HG03139 (cell line): ENCODE measurements around the gene BCL6B.
A peak's percentile ranks its signal among the peaks of the same experiment; 100 is the strongest.

Experiments
- ATAC-seq: cut with Tn5 transposase; IDR thresholded peaks from one replicate; pipeline ENCODE4 v1.9.1; 2021; ENCODE audit not compliant: unreplicated experiment

Gene BCL6B

DNA sequence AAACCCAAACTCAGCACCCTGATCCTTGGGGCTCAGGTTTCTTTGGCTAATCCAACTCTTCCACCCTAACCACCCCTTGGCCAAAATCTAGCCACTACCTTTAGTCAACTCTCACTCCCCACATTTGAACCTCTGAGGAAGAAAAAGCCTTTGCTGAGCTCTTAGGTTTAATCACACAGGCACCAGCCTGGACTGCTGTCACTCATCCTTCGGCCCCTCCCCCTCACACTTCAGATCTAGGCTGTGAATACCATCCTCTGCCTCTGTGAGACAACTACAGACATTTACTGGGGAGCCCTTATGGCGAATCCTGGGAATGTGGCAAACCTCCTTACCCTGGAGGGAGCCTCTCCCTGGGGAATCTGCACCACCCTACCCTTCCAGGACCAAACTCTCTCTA, 15.7 kb upstream of the BCL6B start:
- no peak for ATAC-seq

GRCh38 chr17:7010523-7010922, 12.3 kb upstream of the BCL6B start:
- no peak for ATAC-seq

DNA sequence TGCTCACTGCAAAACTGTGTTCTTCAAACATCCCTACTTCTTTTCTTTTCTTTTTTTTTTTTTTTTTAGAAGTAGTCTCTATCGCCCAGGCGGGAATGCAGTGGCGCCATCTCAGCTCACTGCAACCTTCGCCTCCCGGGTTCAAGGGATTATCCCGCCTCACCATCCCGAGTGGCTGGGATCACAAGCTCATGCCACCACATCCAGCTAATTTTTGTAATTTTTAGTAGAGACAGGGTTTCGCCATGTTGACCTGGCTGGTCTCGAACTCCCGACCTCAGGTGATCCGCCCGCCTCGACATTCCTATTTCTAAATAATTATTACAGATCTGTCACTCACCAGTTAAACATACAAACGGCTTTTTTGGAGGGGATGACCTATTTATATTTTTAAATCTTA, 11.4 kb upstream of the BCL6B start:
- no peak for ATAC-seq

DNA sequence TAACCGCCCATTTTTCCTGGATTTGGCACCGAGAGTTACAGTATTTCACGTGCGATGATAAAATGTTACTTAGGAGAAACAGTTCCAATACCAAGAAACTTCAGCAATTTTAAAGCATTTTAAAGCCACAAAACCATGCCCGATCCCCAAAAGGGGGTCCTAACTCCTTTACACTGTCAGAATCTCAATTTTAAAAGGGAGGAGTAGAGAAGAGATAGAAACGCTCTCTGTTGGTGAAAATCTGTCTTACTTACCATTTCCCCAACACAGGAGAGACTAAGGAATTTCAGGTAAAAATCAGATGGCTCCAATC, 11.0 kb upstream of the BCL6B start:
- ATAC-seq: no peak

- peak; percentile 68 for ATAC-seq
Observed at GRCh38 chr17:7014261-7014994, 8.4 kb upstream of the BCL6B start.

DNA sequence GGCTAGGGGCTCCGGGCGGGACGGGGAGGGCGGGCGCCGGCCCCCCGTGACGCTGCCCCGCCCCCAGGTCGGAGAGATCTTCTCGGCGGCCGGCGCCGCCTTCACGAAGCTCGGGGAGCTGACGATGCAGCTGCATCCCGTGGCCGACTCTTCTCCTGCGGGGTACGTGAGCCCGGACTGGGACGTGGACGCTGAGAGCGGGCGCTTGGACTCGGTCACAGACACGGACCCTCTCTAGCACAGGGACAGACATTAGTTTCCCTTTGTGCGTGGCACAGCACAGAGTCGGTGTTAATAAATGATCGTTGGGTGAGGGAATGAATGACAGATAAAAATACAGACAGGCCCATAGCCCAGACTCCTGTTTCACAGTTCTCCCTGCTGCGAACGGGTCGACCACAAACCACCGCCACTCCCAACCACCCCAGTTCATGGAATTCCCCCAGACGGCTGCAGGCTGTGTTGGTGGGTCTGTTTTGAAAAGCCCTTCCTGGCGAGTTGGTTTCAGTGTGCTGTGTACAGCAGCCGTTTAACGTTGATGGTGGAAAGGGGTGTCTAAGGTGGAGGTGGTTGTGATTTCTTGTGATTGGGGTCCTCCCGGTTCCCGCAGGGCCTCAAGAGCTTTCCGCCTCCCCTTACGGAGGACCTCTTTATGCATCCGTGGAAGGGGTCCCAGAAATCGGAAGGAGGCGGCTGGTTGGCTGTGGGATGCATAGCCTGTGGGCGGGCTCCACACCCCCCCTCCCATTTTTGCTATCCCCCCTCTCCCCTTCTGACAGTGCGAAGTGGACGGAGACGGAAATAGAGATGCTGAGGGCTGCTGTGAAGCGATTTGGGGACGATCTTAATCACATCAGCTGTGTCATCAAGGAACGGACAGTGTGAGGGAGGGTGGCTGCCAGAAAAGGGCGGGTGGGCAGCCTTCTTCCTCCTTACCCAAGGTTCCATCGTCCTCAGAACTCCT, 7.6 kb upstream of the BCL6B start:
- peak; percentile 34 for ATAC-seq

GRCh38 chr17:7016418-7016817, 6.4 kb upstream of the BCL6B start:
- ATAC-seq: no peak

- ATAC-seq: no peak
Observed at GRCh38 chr17:7016886-7017826, 5.7 kb upstream of the BCL6B start.

GRCh38 chr17:7017827-7018200, 5.0 kb upstream of the BCL6B start:
- ATAC-seq: no peak

- no peak for ATAC-seq
Observed at GRCh38 chr17:7018331-7018964, 4.4 kb upstream of the BCL6B start.

- ATAC-seq: no peak
Observed at GRCh38 chr17:7019367-7019766, 3.5 kb upstream of the BCL6B start.

DNA sequence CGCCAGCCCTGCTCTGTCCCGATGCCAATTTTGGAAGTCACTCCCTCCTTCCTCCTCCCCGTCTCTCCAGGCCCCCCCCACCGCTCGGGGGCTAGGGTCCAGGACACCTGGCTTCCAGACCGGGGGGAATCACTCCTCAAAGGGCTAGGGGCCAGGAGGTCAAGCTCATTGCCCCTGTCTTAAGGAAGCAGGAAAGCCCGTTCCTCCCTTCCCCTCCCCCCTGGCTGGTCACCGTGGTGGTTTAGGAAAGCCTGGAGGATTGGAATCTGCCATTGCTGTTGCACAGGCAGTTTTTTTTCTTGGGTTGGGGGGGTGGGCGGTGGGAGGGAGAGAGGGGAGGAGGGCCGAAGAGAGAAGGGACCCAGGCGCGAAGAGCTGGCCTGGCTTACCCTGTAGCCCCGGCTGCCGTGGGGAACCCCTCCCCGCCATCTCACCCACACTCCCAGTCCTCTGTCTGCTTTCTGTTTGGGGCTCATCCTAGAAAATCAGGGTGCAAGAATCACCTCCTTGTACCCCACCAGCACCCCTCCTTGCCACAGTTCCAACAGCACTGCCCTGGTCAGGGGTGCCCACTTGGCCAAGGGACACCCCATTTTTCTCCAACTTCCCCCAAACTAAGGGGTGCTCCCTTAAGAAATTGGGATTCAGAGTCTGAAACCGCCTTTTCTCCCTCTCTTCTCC, 2.9 kb upstream of the BCL6B start:
- no peak for ATAC-seq

DNA sequence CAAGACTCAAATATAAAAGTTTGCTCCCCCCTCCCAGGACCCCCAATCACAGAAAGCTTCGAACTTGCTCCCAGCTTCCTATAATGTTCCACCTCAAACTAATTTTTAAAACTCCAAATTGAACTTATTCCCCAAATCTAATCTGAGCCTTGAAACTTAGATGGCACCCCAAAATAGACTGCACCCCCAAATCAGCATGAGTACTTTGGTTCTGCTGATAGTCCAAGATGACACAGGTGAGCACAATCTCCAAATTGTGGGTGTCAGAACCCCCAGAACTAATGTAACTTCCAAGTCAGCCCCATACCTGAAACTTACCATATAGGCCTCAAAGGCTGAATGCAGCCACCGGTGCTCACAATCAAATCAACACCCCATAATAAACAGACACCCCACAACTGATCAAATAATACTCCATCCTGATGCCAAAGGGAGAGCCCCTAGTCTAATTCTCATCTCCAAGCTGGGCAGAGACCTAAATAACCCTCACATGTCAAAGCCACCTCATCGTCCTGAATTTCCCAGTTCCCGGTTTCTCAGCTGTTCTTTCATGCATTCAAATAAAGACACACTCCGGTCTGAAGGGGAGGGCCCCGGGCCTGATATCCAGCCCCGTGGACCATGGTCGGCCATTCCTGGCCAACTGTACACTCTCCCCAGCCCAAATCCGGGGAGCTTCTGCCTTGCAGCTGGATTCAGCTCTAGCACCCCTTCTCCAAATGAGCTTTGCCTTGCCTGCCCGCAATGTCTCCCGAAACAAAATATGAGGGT, 1.8 kb upstream of the BCL6B start:
- ATAC-seq: no peak

DNA sequence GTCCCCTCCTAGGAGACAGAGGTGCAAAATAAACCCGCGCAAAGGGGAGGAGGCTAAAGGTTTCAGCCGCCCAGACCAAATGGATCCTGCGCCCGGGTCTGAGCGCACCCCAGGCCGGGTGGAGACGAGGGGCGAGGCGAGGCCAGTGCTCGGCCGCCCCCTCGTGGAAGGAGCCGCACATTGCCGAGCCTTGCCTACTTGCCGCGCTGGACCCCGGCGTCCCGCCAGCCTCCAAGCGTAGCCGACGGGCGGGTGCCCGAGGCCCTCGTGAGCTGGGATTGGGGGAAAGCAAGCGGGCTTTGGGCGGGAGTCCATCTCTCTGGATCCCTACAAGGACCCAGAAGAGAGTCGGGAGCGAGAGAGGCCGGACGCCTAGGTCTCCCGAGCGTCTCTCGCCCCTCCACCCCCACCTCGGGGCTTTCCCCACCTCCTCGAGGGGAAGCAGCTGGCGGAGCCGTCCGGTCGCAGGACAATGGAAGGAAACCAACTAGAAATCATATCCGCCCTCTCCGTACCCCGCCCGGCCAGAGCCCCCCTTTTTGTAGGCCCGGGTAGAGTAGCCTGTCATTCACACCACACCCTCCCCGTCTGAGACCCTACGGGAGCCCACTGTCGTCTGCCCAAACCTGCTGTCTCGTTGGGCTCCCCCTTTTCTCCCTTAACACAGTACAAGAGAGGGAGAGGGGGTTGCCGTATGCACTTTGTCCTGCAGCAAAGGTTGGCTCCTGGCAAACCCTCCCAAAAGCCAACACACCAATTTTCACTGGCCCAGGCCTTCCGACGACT, 664 bp upstream of the BCL6B start:
- ATAC-seq: peak; percentile 65

DNA sequence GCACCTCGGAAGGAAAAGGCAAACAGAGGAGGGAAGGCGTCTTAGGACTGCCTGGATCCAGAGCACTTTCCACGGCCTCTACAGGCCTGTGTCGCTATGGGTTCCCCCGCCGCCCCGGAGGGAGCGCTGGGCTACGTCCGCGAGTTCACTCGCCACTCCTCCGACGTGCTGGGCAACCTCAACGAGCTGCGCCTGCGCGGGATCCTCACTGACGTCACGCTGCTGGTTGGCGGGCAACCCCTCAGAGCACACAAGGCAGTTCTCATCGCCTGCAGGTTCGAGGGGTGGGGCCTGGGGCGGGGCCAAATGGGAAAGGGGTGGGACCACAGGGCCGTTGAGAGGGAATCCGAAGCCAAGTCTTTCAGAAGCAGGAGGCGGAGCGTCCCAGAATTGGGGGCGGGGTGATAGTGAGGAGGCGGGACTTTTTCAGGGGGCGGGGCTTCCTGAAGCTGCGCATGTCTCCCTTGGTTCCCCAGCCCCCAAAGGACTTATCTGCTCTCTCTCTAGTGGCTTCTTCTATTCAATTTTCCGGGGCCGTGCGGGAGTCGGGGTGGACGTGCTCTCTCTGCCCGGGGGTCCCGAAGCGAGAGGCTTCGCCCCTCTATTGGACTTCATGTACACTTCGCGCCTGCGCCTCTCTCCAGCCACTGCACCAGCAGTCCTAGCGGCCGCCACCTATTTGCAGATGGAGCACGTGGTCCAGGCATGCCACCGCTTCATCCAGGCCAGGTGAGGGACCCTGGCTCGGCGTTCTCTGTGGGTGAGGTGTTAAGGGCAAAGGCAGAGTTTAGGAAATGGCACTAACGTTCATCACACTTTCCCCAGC, 939 bp downstream of the BCL6B start:
- ATAC-seq: no peak

- ATAC-seq: no peak
Observed at GRCh38 chr17:7024402-7024785, 1.5 kb downstream of the BCL6B start.

GRCh38 chr17:7025245-7025644, 2.4 kb downstream of the BCL6B start:
- no peak for ATAC-seq
